ENCODE data around the gene BMP3.

Gene BMP3

GRCh38 chr4:81042578-81043365 lies 12.3 kb downstream of the BMP3 start:
- DNase-seq = no peak

- no peak for DNase-seq
Observed at GRCh38 chr4:81049330-81049729, 18.8 kb downstream of the BMP3 start.

GRCh38 chr4:81049907-81050306 lies 19.4 kb downstream of the BMP3 start:
- DNase-seq = no peak

DNA sequence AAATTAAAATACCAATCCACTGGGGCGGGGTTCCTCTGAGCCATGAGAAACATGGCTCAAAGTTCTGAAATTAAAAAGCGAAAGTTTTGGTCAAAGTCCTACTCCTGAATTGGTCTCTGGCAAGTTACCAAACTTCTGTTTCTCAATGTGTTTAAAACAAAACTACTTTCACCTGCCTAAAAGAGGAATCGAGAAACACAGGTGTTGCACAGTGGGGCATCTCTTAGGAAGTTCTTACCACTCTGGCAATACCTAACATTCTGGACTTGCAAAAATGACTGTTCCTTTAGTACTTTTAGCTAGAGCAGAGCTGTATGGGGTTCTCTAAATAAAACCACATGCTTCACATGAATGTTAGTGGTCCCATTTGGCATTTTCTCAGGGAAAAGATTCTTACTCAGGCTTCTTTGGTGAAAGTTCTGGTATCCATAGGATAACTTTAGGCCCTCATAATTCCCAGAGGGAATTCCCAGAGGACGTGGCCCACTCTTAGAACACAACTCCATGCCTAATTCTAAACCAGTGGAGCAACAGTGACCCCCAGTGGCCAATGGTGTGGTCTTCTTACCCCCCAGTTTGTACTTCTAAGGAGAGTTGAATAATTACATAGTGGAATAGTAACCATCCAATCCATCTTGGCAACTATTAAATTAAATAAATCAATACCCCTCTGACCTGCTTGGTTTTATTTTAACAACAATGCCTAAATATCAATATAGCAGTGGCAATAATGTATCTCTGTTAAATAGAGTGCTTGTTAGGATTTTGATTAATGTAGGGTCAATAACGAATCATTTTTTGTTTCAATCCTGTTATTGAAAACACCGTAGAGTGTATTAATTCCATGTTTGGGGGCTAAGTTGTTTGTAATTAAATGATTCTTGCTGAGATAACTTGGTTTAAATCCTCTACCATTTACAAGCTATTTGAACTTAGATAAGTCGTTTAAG lies 21.9 kb downstream of the BMP3 start:
- peak; percentile 65 for DNase-seq

DNA sequence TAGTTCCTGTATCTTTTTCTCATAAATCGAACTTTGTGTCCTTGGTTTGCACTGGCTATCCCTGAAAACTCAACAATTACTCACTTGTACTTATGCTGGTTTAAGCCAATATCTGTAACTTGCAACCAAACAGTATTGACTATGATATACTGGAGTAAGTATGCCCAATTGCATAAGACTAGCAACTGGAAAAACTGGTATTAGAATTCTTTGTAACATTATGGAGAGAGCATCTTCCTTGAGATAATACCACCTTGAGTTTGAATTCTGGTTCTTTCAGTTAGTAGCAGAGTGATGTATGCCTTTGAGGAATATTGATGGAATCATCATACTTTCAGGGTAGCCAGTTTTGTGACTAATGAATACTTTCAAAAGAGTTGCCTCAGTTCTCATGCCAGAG lies 28.1 kb downstream of the BMP3 start:
- no peak for DNase-seq

DNA sequence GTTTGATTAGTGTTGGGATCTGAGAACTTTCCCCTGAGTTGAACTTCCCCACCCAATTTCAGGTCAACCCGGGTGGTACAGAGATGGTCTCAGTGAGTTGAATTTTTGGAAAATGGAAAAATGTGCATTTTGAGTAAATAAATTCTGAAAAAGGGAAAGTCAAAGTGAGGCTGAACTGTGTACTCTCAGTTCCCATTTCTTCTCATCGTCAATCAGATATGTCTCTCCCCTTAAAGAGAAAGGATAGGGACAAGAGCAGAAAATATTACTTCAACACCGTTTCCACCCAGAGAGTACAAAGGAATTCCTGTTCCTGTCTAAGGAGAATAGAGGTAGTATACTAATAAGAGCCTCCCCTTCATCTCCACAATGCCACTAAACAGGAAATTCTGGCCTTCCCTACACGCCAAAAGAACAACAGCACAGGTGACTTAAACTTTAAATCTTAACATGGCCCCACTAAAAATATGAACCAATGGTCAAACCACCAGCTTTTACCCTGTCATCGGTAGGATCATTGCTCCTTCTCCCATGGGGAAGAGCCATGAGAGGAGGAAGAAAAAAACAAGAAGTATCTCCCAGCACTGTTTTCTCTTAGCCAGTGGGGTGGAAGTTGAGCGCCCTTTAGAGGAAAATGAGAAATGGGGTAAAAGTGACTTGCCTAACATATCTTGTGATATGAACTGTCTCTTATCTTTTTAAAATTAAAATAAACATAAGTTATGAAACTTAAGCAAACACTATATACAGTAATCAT lies 30.3 kb downstream of the BMP3 start:
- DNase-seq = no peak

GRCh38 chr4:81061344-81061730 lies 30.8 kb downstream of the BMP3 start:
- DNase-seq = no peak

DNA sequence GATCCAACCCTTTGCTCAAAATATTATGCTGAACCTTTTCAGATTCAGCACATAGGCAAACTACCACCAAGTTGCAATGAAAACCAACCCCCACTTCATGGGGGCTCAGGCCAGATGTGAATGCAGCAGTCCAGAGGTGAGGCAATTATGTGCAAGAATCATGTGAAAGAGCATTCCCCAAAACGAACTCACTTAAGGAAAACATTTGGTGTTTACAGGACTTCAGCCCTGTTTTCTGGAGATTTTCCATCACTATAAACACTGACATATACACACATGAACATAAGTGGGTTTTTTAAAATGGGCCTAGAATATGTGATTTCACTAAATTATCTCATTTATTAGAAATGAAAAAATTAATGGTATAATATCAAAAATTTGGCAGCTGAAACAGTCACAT lies 31.5 kb downstream of the BMP3 start:
- DNase-seq = no peak

GRCh38 chr4:81065446-81065845 lies 34.9 kb downstream of the BMP3 start:
- DNase-seq = no peak

GRCh38 chr4:81069706-81070331 lies 39.3 kb downstream of the BMP3 start:
- peak; percentile 58 for DNase-seq

- no peak for DNase-seq
Observed at GRCh38 chr4:81071013-81071412, 40.5 kb downstream of the BMP3 start.

- DNase-seq = no peak
Observed at GRCh38 chr4:81081156-81081555, 50.6 kb downstream of the BMP3 start.

GRCh38 chr4:81084029-81084428 lies 53.5 kb downstream of the BMP3 start:
- DNase-seq = no peak

DNA sequence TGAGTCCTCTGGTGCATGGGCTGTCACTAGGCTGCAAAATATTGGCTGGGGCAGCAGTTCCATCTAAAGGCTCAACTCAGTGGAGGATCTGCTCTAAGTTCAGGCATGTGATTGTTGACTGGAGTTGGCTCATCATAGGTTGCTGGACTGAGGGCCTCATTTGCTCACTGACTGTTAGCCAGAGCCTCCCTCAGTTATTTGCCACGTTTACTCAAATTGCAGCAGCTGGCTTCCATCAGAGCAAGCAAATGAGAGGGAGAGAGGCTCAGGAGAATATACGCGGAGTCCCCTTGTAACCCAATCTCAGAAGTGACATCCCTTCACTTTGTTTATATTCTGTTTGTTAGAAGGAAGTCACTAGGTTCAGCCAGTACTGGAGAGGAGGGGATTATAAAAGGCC lies 54.1 kb downstream of the BMP3 start:
- no peak for DNase-seq

DNA sequence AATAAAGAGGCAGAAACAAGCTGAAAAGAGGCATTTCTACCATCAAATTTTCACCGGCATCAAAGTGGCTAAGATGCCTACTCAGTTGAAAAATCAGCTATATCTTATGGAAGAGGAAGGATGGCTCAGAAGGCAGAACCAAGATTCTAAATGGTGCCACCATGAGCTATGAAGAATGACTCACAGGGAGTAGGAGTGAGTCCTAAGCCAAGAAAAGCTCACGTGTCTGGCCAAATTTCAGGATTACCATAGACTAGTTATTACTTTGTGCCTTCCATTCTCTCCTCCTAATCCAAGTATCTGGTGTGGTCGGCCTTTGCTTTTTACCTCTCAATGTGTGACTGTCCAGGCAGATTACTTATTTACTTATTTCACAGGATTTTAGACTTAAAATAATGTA lies 54.8 kb downstream of the BMP3 start:
- no peak for DNase-seq

DNA sequence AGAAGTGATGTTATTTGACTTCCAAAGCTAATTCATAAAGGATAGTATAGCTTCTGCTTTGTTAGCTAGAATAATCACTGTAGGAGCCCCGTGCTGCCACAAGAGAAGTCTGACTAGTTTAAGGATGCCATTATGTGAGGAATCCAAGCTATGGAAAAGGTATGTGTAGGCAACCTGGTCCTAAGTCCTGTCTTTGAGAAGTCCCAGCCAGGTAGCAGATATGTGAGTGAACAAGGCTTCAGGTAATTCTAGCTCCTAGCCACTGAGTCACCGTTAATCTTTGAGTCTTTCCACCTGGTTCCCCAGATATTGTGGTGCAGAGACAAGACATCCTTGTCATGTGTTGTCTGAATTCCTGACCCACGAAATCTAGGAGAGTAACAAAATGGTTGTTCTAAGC lies 55.5 kb downstream of the BMP3 start:
- DNase-seq = no peak

GRCh38 chr4:81093720-81094401 lies 63.4 kb downstream of the BMP3 start:
- no peak for DNase-seq

DNA sequence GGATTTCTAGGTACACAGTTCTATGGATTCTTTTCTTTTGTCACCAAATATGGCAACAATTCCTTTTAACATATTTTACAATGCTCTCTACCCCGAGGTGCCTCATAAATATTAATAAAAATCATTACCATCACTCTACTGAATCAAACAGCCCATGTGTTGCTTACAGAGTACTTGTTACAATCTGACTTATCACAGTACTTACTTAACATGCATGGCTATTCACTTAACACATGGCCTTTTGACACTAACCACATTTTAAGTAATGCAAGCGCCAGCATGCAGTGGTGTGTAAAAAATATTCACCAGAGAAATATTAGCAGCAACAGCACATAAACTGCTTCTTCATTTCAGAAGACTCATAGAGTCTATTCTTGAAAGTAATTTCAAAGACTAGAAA lies 64.9 kb downstream of the BMP3 start:
- no peak for DNase-seq

DNA sequence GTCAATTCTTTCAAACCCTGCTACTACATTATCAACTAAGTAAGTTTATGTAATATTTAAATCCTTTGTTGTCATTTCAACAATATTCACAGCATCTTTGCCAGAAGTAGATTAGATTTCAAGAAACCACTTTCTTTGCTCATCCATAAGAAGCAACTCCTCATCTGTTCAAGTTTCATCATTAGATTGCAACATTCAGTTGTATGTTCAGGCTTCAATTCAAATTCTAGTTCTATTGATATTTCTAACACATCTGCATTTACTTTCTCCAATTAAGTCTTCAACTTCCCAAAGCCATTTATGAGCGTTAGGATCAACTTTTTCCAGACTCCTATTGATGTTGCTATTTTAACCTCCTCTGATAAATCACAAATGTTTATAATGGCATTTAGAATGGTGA lies 66.1 kb downstream of the BMP3 start:
- no peak for DNase-seq

DNA sequence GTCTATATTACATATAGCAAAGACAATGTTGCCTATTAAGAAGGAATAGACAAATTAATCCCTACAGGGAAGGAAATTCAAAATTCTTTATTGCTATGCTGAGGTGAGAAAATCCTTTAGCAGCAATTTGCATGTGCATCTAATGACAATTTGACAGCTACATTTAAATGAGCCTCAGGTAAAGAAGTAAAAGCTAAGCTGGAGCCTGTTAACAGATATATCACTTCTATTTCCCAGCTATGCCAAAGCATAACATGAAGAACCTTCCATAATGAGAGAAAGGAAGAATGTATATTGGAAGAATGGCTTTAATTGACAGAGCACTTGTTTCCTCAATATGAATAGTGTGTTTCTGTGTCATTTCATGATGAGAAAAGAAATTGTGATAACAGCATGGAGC lies 71.6 kb downstream of the BMP3 start:
- no peak for DNase-seq

DNA sequence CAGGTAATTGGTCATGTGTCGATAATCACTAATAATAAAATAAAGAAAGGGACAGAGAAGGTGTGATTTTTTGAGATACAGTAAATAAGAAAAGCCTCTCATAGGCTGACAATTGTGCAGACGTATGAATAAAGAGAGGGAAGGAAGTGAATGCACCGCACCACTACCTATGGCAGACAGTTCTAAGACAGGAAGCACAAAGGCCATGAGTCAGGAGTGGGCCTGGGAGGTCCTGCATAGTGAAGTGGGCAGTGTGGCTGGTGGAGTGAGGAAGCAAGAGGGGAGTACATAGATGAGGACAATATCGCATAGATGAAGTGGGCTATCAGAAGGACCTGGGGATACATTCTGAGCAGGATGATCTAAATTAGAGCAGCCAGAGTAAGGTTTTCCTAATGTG lies 75.6 kb downstream of the BMP3 start:
- DNase-seq = no peak
